A549 (cell line): ENCODE results near the gene CD180.

ENCODE experiments used
- HEYL ChIP-seq: fragments of 250-450 bp; sonication (Bioruptor Pico); IDR thresholded peaks from 2 replicates; pipeline ENCODE4 v1.8.0; 2021; ENCODE audit warnings: mild to moderate bottlenecking, moderate library complexity
- HMGXB4 ChIP-seq: fragments of 250-450 bp; sonication (Bioruptor Pico); IDR thresholded peaks from 2 replicates; pipeline ENCODE4 v1.5.0; 2021; ENCODE audit warnings: mild to moderate bottlenecking, moderate library complexity, borderline replicate concordance
- KDM1A ChIP-seq: fragments of 200-600 bp; sonication (generic); IDR thresholded peaks from 2 replicates; pipeline ENCODE4 v1.6.1; 2016; ENCODE audit warnings: low read depth, mild to moderate bottlenecking
- MAX ChIP-seq: IDR thresholded peaks from 2 replicates; pipeline ENCODE4 v1.6.1; 2012
- MAZ ChIP-seq: fragments of 150-350 bp; IDR thresholded peaks from 2 replicates; pipeline ENCODE4 v1.6.1; 2014; ENCODE audit warnings: antibody characterized with exemption, low read depth, low read length, borderline replicate concordance
- ZFP36 ChIP-seq: fragments of 450-650 bp; IDR thresholded peaks from 2 replicates; pipeline ENCODE4 v1.6.1; 2014; ENCODE audit warnings: borderline replicate concordance; ENCODE audit not compliant: partially characterized antibody
- TF ChIP-seq, protein P1 (sequence below): fragments of >200 bp; sonication (Bioruptor Twin); formaldehyde crosslinking; IDR thresholded peaks from 3 replicates; pipeline ENCODE4 v1.5.1; 2016
- TF ChIP-seq, protein P2 (sequence below): fragments of 450-650 bp; IDR thresholded peaks from 2 replicates; pipeline ENCODE4 v1.6.1; 2014; ENCODE audit warnings: antibody characterized with exemption
- TF ChIP-seq, protein P3 (sequence below): fragments of >200 bp; sonication (Bioruptor Twin); formaldehyde crosslinking; IDR thresholded peaks from 3 replicates; pipeline ENCODE4 v1.6.1; 2016

- TF ChIP-seq ZFP36 = no peak
- TF ChIP-seq, protein P1, sequence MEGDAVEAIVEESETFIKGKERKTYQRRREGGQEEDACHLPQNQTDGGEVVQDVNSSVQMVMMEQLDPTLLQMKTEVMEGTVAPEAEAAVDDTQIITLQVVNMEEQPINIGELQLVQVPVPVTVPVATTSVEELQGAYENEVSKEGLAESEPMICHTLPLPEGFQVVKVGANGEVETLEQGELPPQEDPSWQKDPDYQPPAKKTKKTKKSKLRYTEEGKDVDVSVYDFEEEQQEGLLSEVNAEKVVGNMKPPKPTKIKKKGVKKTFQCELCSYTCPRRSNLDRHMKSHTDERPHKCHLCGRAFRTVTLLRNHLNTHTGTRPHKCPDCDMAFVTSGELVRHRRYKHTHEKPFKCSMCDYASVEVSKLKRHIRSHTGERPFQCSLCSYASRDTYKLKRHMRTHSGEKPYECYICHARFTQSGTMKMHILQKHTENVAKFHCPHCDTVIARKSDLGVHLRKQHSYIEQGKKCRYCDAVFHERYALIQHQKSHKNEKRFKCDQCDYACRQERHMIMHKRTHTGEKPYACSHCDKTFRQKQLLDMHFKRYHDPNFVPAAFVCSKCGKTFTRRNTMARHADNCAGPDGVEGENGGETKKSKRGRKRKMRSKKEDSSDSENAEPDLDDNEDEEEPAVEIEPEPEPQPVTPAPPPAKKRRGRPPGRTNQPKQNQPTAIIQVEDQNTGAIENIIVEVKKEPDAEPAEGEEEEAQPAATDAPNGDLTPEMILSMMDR = no peak
- no peak for TF ChIP-seq HMGXB4
- TF ChIP-seq MAZ = no peak
- TF ChIP-seq, protein P2, sequence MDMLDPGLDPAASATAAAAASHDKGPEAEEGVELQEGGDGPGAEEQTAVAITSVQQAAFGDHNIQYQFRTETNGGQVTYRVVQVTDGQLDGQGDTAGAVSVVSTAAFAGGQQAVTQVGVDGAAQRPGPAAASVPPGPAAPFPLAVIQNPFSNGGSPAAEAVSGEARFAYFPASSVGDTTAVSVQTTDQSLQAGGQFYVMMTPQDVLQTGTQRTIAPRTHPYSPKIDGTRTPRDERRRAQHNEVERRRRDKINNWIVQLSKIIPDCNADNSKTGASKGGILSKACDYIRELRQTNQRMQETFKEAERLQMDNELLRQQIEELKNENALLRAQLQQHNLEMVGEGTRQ = no peak
- no peak for TF ChIP-seq MAX
- TF ChIP-seq HEYL = no peak
- TF ChIP-seq, protein P3, sequence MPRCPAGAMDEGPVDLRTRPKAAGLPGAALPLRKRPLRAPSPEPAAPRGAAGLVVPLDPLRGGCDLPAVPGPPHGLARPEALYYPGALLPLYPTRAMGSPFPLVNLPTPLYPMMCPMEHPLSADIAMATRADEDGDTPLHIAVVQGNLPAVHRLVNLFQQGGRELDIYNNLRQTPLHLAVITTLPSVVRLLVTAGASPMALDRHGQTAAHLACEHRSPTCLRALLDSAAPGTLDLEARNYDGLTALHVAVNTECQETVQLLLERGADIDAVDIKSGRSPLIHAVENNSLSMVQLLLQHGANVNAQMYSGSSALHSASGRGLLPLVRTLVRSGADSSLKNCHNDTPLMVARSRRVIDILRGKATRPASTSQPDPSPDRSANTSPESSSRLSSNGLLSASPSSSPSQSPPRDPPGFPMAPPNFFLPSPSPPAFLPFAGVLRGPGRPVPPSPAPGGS = no peak
- no peak for TF ChIP-seq KDM1A
These were observed 17.6 kb downstream of the CD180 start for GRCh38 chr5:67178966-67179365.
